ENCODE measurements around the gene PPP2R2C. TPM values are rescaled to one million over a fixed set of nuclear protein-coding genes. Genes with fewer than 3 reads are reported as not detected.

PPP2R2C gene
- total and polyA plus RNA-seq, 10 of the 15 experiments (the other 5 are each of a cell fraction or from before 2014, with no cell fraction given): 0.13 to 0.15 TPM; not detected in 8

GRCh38 chr4:6280365-6280996 is 191.9 kb downstream of the PPP2R2C start:
- intact Hi-C loops (cut with micrococcal nuclease; ENCODE audit: unreplicated experiment) (no loop called here), in situ Hi-C loops (cut with MboI) (no loop called here)
- SMC1A ChIA-PET (ENCODE audit: uncharacterized antibody, unreplicated experiment): interaction anchor here (1.4 to 1.6 kb wide), 2 partner anchors 40 to 42 kb away, joined by 3 to 4 read pairs; no protein-coding TSS in a partner anchor
- H3K27ac ChIP-seq (ENCODE audit: control insufficient read depth, insufficient read depth): no peak overlapping the region
- POLR2A ChIA-PET: no interaction called here
- peaks cover 15% of the 10 kb centered on the region for H3K4me1 ChIP-seq (ENCODE audit: control insufficient read depth, insufficient read depth, low read length)
- 72% methylated on average over 16 of the region's 16 CpGs for WGBS (ENCODE audit: insufficient coverage, insufficient replicate concordance, low lambda C conversion rate, missing lambda C conversion rate)
- H3K4me3 ChIP-seq: no peak overlapping the region
- RAD21 ChIA-PET (ENCODE audit: unreplicated experiment): interaction anchor here (0.7 kb wide), 1 partner anchor 30 kb away, joined by 3 read pairs; no protein-coding TSS in a partner anchor
- FAIRE-seq: no peak
- no peak for TF ChIP-seq WRNIP1 (IDR thresholded peaks at IDR 0.05; ENCODE audit: borderline replicate concordance, low read depth, low read length)
- TF ChIP-seq BMI1 (IDR thresholded peaks at IDR 0.05; ENCODE audit: borderline replicate concordance): no peak
- TF ChIP-seq SREBF2 (IDR thresholded peaks at IDR 0.05; ENCODE audit: low read length): no peak
- no peak for TF ChIP-seq RELB (IDR thresholded peaks at IDR 0.05; ENCODE audit: low read depth)
- TF ChIP-seq GATAD2B (conservative IDR thresholded peaks at IDR 0.05; ENCODE audit: low read depth): no peak
- H4K20me1 ChIP-seq (ENCODE audit: control insufficient read depth, insufficient read depth): peaks cover 8% of the 10 kb centered on the region
- no peaks in the 10 kb centered on the region for H3K9me3 ChIP-seq (replicated peaks; ENCODE audit: control insufficient read depth, insufficient read depth, low read length)
- no peaks in the 10 kb centered on the region for H3K79me2 ChIP-seq (ENCODE audit: control insufficient read depth, insufficient read depth, low read length)
- no peak for DNase-seq (ENCODE audit: low read depth, low spot score)
- no peak for ATAC-seq
- BruUV-seq (replicated peaks): no TSS peak
- no peaks in the 10 kb centered on the region for H3K27me3 ChIP-seq (replicated peaks in 1 of 2; ENCODE audit: control insufficient read depth in 2 of 2, insufficient read depth in 2 of 2, low read length in 1 of 2)
- H3K4me2 ChIP-seq (ENCODE audit: control insufficient read depth, insufficient read depth): no peak overlapping the region
- H3K9ac ChIP-seq (ENCODE audit: control insufficient read depth, insufficient read depth, low read length): no peak overlapping the region
- H2AFZ ChIP-seq (ENCODE audit: control insufficient read depth, low read depth, low read length): no peak overlapping the region
- CTCF ChIA-PET: interaction anchor here (0.6 to 1.0 kb wide), 2 partner anchors 16 to 458 kb away, joined by 3 read pairs; no protein-coding TSS in a partner anchor
- no peaks in the 10 kb centered on the region for H3K36me3 ChIP-seq (ENCODE audit: control insufficient read depth in 2 of 2, insufficient read depth in 2 of 2, low read length in 1 of 2)

Measured in GM12878 (cell line).